Sciatic nerve (tissue), 2 donors: ENCODE data around the gene VSNL1. TPM values are rescaled to one million over a fixed set of nuclear protein-coding genes. Genes with fewer than 3 reads are reported as not detected.

Source experiments
- ATAC-seq: fragments of 200-7000 bp; cut with Tn5 transposase; one replicate; pipeline ENCODE4 v1.9.1; 2020; ENCODE audit warnings: mild to moderate bottlenecking, moderate library complexity
- DNase-seq: peaks from one replicate; pipeline ENCODE4 v3.0.0-alpha.2; 2020; ENCODE audit warnings: low spot score
- intact Hi-C: fragments of 100-400 bp; cut with DNase I; formaldehyde crosslinking; loops from one replicate; pipeline ENCODE4 v1.14.2; 2022
- total RNA-seq: library from RNA; stranded (reverse); fragmentation: NEBNext Ultra II Directional; extraction: Animal tissue kit (Norgen Biotek cat#: 25700); gene quantifications from one replicate; pipeline ENCODE4 v1.2.1, GENCODE V29; 2021
- donor health status: DM: no; HTN: no; CAD: no.
- donor health status: DM: no; HTN: no; CAD: no.

The VSNL1 gene
- total RNA-seq, 1 donor from 2014 or later: 0.67 TPM

DNA sequence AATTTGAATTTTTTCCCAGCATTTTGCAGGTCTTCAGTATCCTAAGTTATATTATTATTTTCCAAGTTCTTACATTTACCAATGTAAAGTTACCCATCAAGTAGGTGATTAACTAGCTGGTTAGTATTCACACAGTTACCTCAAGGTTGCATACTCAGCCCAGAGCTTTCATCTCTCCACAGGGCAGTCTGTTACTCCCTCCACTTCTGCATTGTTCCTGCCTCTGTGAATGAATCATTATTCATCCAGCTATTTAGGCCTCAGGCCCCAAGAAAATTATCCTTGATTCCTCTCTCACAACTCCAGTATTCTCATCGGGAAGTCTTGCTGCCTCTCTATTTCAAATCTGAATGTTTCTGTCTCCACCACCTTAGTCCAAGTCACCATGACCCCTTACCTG is 121.0 kb downstream of the VSNL1 start:
- no peak for ATAC-seq
- intact Hi-C loops: no loop called here
- DNase-seq: no peak

DNA sequence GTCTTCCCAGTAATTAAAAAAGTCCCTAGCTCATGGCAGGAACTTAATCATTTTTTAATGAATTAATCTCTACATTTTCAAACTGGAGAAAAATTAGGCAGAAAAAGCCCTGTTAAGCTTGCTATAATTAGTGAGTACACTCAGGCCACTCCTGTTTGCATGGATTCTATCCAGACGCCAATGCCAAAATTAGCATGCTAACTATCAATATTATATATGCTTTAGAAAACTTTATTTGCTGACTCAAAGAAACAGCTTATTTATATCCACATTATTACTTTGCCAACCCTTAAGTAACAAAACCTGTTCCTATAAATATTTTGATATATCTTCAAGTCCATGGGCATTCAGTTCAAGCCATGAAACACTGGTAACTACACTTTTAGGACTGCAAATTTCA is 122.2 kb downstream of the VSNL1 start:
- DNase-seq (no peak), ATAC-seq (no peak)
- intact Hi-C loops: no loop called here

DNA sequence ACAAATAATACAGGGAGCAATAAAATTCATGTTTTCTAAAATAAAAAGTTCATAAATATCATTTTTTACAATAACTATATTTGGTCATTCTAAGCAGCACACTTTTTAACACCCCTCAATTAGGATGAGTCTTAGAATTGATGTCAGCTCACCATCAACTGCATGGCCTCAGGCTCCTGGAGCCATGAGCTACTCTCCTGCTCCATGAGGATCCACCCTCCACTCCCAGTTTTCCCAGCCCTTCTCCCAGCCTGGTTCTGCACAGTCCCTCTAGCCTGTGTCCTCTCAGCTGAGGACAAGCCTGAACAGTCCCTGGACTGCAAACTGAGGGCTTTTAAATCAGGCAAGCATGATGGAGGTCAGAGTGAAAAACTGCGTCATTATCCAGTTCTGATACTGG is 124.0 kb downstream of the VSNL1 start:
- no peak for ATAC-seq
- intact Hi-C loops: no loop called here
- no peak for DNase-seq

DNA sequence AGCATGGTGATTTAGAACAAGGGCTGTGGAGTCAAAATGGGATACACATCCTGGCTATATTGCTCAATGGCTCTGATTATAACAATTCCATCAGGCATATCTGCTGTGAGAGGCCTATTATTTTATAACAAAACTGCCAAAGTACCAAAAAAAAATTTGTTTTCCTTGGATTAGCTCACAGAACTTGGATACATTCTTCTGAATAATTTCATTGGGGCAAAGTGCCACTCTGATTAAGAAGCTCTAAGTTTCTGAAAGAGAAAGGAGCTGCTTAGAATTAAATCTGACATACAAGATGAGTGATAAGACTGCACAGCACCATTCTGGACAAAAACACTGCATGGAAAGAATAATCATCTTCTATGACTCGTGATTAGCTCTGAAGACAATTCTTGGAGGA is 127.4 kb downstream of the VSNL1 start:
- intact Hi-C loops: no loop called here
- ATAC-seq (no peak), DNase-seq (no peak)

DNA sequence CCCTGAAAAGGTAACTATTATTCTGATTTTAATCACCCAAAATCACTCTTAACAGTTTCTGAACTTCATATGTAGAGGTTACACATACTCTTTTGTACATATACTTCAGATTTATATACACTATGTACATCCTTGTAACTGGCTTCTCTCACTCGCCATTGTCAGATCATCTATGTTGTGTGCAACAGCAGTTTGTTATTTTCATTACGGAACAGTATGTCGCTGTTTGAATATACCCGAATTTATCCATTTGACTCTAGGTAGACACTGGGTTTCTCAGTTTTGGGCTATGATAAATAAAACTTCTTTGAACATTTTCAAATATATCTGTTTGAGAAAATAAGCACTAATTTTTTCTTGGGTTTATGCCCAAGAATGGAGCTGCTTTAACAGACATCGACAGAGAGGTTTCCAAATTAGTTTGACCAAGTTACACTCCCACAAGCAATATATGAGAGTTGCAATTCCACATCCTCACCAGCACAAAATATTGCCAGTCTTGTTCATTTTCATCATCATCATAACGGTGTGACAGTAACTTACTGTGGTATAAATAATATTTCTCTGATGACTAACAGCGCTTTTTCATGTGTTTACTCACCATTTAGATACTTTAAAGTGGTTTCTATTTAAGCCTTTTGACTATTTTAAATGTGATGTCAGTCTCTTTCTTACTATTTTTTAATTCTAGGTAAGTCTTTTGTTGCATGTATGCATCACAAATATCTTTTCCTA is 132.3 kb downstream of the VSNL1 start:
- ATAC-seq (no peak), DNase-seq (no peak)
- intact Hi-C loops: no loop called here

DNA sequence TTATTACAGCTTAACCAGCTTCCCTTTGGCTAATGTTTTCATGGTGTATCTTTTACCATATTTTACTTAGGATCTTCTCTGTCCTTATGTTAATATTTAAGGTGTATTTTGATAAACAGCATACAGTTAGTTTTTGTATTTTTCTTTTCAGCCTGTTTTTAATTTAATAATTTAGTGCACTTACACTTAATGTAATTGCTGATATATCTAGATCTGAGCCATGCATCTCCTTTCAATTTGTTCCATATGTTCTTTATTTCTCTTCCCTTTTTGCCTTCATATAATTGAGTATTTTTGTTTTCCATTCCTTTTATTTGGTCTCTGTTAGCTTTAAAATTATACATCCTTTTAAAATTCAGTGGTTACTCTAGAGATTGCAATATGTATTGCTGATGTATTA is 134.3 kb downstream of the VSNL1 start:
- intact Hi-C loops: no loop called here
- no peak for ATAC-seq
- DNase-seq: no peak

DNA sequence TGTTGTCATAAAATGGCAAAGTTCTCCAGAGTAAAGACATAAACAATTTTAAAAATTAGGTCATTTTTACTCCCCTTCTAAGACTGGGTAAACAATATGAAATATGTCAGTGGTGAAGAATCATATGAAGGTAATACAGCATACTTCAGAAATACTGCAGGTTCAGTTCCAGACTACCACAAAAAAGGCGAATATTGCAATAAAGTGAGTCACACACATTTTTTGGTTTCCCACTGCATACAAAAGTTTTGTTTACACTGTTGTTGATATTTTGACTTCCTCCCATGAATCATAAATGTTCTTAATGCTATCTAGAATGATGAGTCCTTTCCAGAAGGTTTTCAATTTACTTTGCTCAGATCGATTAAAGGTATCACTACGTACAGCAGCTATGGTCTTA is 139.6 kb downstream of the VSNL1 start:
- intact Hi-C loops: no loop called here
- no peak for ATAC-seq

DNA sequence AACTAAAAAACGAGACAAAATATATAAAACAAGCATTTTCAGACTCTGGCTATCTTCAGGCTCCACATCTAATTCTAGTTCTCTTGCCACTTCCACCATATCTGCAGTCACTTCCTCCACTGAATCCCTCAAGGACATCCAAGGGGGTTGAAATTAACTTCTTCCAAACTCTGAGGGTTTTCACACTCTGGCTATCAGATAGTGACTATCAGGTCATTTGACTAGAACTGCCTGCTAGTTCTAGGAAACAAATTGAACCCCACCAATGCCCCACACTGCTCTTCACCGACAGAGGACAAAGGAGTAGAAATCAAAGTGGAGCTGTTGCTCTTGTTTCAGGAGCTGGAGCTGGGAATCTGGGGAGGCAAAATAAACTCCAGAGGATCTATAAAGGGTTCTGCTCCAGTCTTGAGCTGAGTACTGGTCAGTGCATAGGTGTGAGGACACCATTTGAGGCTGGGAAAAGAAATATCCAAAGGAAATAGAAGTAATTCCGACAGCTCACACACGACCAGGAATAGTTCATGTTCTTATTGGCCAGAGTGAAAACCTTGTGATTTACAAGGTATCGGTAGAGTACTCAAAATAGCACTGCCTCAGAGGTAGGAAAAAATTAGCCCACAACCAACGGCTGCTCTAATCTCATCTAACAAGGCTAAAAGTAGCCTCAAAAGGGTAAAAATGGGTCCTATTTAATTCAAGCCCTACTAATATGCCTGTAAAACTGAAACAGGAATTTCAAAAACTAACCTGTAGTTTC is 141.8 kb downstream of the VSNL1 start:
- intact Hi-C loops: no loop called here
- ATAC-seq: no peak
- DNase-seq: no peak

More for the DNA sequence above, 139.6 kb downstream of the VSNL1 start:
- no peak for DNase-seq

DNA sequence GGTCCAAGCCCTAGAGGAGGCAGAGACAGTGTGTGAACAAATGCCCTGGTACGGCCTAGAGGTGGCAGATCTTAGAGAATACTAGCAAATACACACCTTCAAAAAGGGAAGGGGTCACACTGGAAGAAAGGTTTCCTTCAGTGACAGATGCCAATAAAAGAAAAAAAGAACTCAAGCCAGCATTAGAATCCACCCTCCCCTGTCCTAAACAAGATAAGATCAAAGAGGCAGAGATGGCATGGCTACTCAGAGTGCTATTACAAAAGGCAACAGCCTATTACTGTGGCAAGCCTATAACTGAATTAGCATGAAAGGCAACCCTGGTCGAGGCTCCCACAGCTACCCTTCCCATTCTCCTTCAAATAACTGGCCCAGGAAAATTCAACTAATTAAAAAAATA is 143.5 kb downstream of the VSNL1 start:
- intact Hi-C loops: no loop called here
- ATAC-seq (no peak), DNase-seq (no peak)

DNA sequence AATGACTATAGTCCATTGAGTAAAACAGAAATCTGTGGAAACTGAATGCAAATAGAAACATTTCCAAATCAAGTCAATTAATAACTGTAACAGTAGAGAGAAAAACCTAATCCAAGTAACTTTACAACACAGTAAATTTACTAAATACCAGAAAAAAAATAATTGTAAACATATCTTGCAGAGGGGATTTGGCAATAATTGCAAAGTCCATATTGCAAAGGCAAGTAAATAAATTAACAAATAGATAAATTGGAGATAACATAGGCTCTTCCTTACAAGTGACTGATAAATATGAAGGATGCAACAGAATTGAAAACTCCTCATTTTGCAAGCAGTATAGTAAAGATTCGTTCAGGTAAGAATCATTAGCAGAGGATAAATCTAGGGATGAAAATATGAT is 148.1 kb downstream of the VSNL1 start:
- ATAC-seq (no peak), DNase-seq (no peak)
- intact Hi-C loops: no loop called here

DNA sequence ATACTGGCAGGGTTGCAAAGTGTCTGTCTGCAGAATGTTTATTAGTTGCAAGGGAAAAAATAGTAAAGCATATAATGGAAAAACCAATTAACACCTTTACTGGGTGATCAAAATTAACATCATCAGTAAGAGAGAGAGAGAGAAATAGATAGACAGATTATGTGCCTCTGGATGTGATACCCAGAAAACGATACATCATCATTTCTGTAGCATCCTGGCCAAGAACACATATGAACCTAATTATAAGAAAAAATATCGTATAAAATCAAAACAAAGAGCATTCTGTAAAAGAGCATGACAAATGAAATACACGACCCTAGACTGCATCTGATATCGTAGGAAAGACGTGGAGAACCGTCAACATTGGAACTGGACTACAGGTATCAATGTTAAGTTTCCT is 148.5 kb downstream of the VSNL1 start:
- intact Hi-C loops: no loop called here
- ATAC-seq: no peak
- DNase-seq: no peak

DNA sequence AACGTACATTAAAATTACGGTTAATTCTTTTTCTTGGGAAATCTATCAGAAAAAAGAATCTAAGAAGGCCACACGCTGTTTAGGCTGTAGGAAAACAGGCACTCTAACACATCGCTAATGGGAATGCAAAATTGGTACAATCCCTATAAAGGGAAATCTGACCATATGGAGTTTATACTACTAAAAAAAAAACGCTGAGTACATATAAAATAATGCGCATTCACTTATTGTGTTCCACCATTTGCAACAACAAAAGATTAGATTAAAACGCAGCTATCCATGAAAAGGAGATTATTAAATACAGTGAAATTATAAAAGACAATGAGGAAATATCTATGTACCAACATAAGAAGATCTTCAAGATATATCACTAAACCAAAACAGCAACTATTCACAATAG is 150.3 kb downstream of the VSNL1 start:
- DNase-seq (no peak), ATAC-seq (no peak)
- intact Hi-C loops: no loop called here

Other genes with a start within 250 kb of the VSNL1 start
- gene RAD51AP2, start 22.3 kb upstream of the VSNL1 start, total RNA-seq: not detected
- 23.6 TPM for gene SMC6, start 213.1 kb downstream of the VSNL1 start, total RNA-seq
- gene GEN1, start 213.4 kb downstream of the VSNL1 start, total RNA-seq: 3.4 TPM